ENCODE measurements around the gene DTX1. TPM values are rescaled to one million over a fixed set of nuclear protein-coding genes. Genes with fewer than 3 reads are reported as not detected.

Gene DTX1
- total RNA-seq, 1 donor from 2014 or later, result 4.3 TPM

Other genes starting within 250 kb of the DTX1 start
- gene OAS1, start 149.8 kb upstream of the DTX1 start, total RNA-seq (ENCODE audit: unreplicated experiment), result not detected
- gene OAS3, start 118.3 kb upstream of the DTX1 start, total RNA-seq (ENCODE audit: unreplicated experiment), result not detected
- not detected for gene OAS2, start 78.2 kb upstream of the DTX1 start, total RNA-seq (ENCODE audit: unreplicated experiment)
- not detected for gene RASAL1, start 79.0 kb downstream of the DTX1 start, total RNA-seq (ENCODE audit: unreplicated experiment)
- not detected for gene CFAP73, start 93.0 kb downstream of the DTX1 start, total RNA-seq (ENCODE audit: unreplicated experiment)
- 16.9 TPM for gene DDX54, start 128.7 kb downstream of the DTX1 start, total RNA-seq (ENCODE audit: unreplicated experiment)
- gene RITA1, start 129.0 kb downstream of the DTX1 start, total RNA-seq (ENCODE audit: unreplicated experiment), result 6.7 TPM
- 7.9 TPM for gene TPCN1, start 164.7 kb downstream of the DTX1 start, total RNA-seq (ENCODE audit: unreplicated experiment)